GM23338 (cell line): ENCODE measurements around the gene SORBS1. TPM values are rescaled to one million over a fixed set of nuclear protein-coding genes. Genes with fewer than 3 reads are reported as not detected.

Experiments
- ATAC-seq: fragments of 200-7000 bp; cut with Tn5 transposase; 3 replicates; pipeline ENCODE4 v1.9.1; 2020
- DNase-seq: peaks from one replicate; pipeline ENCODE4 v3.0.0-alpha.2; 2015; ENCODE audit warnings: low spot score
- H2AFZ ChIP-seq: fragments of 200-600 bp; sonication (generic); 2 replicates; pipeline ENCODE4 v1.8.0; 2016; ENCODE audit warnings: antibody characterized with exemption, mild to moderate bottlenecking, moderate library complexity
- H3F3A ChIP-seq: fragments of 200-600 bp; sonication (generic); replicated peaks from 2 replicates; pipeline ENCODE4 v1.8.0; 2017; ENCODE audit warnings: antibody characterized with exemption, mixed run types, low read depth
- H3K27ac ChIP-seq: fragments of 200-600 bp; sonication (generic); 2 replicates; pipeline ENCODE4 v1.6.1; 2016; ENCODE audit warnings: low read depth
- H3K27me3 ChIP-seq: fragments of 200-600 bp; sonication (generic); 2 replicates; pipeline ENCODE4 v1.8.0; 2016; ENCODE audit warnings: mild to moderate bottlenecking, mixed run types, moderate library complexity; ENCODE audit not compliant: insufficient read depth
- H3K36me3 ChIP-seq: fragments of 200-600 bp; sonication (generic); 2 replicates; pipeline ENCODE4 v1.8.0; 2016; ENCODE audit warnings: mild to moderate bottlenecking; ENCODE audit not compliant: insufficient read depth
- H3K4me1 ChIP-seq: fragments of 200-600 bp; sonication (generic); 2 replicates; pipeline ENCODE4 v1.8.0; 2016; ENCODE audit warnings: mild to moderate bottlenecking, moderate library complexity; ENCODE audit not compliant: insufficient read depth
- H3K4me2 ChIP-seq: fragments of 200-600 bp; sonication (generic); 2 replicates; pipeline ENCODE4 v1.7.1; 2017; ENCODE audit warnings: mixed run types
- H3K4me3 ChIP-seq: fragments of 200-600 bp; sonication (generic); 2 replicates; pipeline ENCODE4 v1.6.1; 2016; ENCODE audit warnings: mixed run types
- H3K79me2 ChIP-seq: fragments of 200-600 bp; sonication (generic); replicated peaks from 2 replicates; pipeline ENCODE4 v1.8.0; 2017; ENCODE audit warnings: mild to moderate bottlenecking; ENCODE audit not compliant: insufficient read depth
- H3K9me2 ChIP-seq: fragments of 200-600 bp; sonication (generic); 2 replicates; pipeline ENCODE4 v1.8.0; 2017; ENCODE audit not compliant: insufficient read depth
- H4K20me1 ChIP-seq: fragments of 200-600 bp; sonication (generic); replicated peaks from 2 replicates; pipeline ENCODE4 v1.8.0; 2017; ENCODE audit warnings: mild to moderate bottlenecking; ENCODE audit not compliant: insufficient read depth
- H3K27ac Mint-ChIP-seq: 2 replicates; pipeline ENCODE4 v1.8.0; 2020; ENCODE audit warnings: inconsistent platforms, mild to moderate bottlenecking, moderate library complexity, mixed read lengths
- H3K27me3 Mint-ChIP-seq: 3 replicates; pipeline ENCODE4 v1.8.0; 2022; ENCODE audit warnings: low read depth, mild to moderate bottlenecking, moderate library complexity, mixed read lengths, inconsistent platforms; ENCODE audit not compliant: insufficient read depth, poor library complexity
- H3K36me3 Mint-ChIP-seq: 3 replicates; pipeline ENCODE4 v1.8.0; 2021; ENCODE audit warnings: low read depth, mild to moderate bottlenecking, inconsistent platforms, moderate library complexity, mixed read lengths
- H3K4me1 Mint-ChIP-seq: 3 replicates; pipeline ENCODE4 v1.8.0; 2020; ENCODE audit warnings: mild to moderate bottlenecking, inconsistent platforms, mixed read lengths
- H3K4me3 Mint-ChIP-seq: 3 replicates; pipeline ENCODE4 v1.8.0; 2021; ENCODE audit warnings: moderate library complexity, mild to moderate bottlenecking, inconsistent platforms, mixed read lengths
- H3K9me3 Mint-ChIP-seq: 3 replicates; pipeline ENCODE4 v1.8.0; 2020; ENCODE audit warnings: moderate library complexity, mild to moderate bottlenecking, inconsistent platforms, mixed read lengths
- CREB1 ChIP-seq: fragments of 250-450 bp; sonication (Bioruptor Pico); IDR thresholded peaks from 2 replicates; pipeline ENCODE4 v1.5.0; 2020; ENCODE audit warnings: low read depth, mild to moderate bottlenecking, moderate library complexity
- CTCF ChIP-seq, 2 experiments: fragments of 200-600 bp in 1 of 2; sonication (generic) in 1 of 2; conservative IDR thresholded peaks; 2 replicates each; pipeline versions ENCODE4 v1.5.1 to v1.6.1; 2016 to 2017; ENCODE audit warnings: antibody characterized with exemption in 2 of 2, low read depth in 2 of 2, mild to moderate bottlenecking in 2 of 2, moderate library complexity in 1 of 2
- EZH2 ChIP-seq: fragments of 200-600 bp; sonication (generic); IDR thresholded peaks from one replicate; pipeline ENCODE4 v1.8.0; 2017; ENCODE audit warnings: antibody characterized with exemption, mild to moderate bottlenecking, low read depth; ENCODE audit not compliant: unreplicated experiment
- JUNB ChIP-seq: IDR thresholded peaks from one replicate; pipeline ENCODE4 v1.6.1; 2016; ENCODE audit warnings: antibody characterized with exemption; ENCODE audit not compliant: unreplicated experiment
- NANOG ChIP-seq: IDR thresholded peaks from 2 replicates; pipeline ENCODE4 v1.6.1; 2016; ENCODE audit warnings: antibody characterized with exemption, borderline replicate concordance
- POLR2AphosphoS5 ChIP-seq: IDR thresholded peaks from 2 replicates; pipeline ENCODE4 v1.6.1; 2016; ENCODE audit warnings: antibody characterized with exemption, low read depth
- ZNF114 ChIP-seq: fragments of 250-450 bp; sonication (Bioruptor Pico); IDR thresholded peaks from 2 replicates; pipeline ENCODE4 v1.5.0; 2020; ENCODE audit warnings: mild to moderate bottlenecking, moderate library complexity
- polyA plus RNA-seq: library from polyadenylated mRNA; unstranded; fragments of >200 nt; fragmentation: Nextera tagmentation; extraction: Ambion mirVana; gene quantifications from 2 replicates; pipeline ENCODE4 v1.2.1, GENCODE V29; 2016
- total RNA-seq: library from RNA; depleted of rRNA; stranded (reverse); fragments of >200 nt; shearing (Covaris generic); gene quantifications from 2 replicates; pipeline ENCODE4 v1.2.3, GENCODE V29; 2014
- TF ChIP-seq, protein P1 (sequence below): fragments of 250-450 bp; sonication (Bioruptor Pico); IDR thresholded peaks from 2 replicates; pipeline ENCODE4 v1.5.0; 2020; ENCODE audit warnings: mild to moderate bottlenecking, moderate library complexity

Gene SORBS1
- total and polyA plus RNA-seq, 2 experiments from 2014 or later = 47.7 to 51.5 TPM

GRCh38 chr10:95500649-95501048 lies 60.5 kb downstream of the SORBS1 start (continued):
- TF ChIP-seq, protein P1, sequence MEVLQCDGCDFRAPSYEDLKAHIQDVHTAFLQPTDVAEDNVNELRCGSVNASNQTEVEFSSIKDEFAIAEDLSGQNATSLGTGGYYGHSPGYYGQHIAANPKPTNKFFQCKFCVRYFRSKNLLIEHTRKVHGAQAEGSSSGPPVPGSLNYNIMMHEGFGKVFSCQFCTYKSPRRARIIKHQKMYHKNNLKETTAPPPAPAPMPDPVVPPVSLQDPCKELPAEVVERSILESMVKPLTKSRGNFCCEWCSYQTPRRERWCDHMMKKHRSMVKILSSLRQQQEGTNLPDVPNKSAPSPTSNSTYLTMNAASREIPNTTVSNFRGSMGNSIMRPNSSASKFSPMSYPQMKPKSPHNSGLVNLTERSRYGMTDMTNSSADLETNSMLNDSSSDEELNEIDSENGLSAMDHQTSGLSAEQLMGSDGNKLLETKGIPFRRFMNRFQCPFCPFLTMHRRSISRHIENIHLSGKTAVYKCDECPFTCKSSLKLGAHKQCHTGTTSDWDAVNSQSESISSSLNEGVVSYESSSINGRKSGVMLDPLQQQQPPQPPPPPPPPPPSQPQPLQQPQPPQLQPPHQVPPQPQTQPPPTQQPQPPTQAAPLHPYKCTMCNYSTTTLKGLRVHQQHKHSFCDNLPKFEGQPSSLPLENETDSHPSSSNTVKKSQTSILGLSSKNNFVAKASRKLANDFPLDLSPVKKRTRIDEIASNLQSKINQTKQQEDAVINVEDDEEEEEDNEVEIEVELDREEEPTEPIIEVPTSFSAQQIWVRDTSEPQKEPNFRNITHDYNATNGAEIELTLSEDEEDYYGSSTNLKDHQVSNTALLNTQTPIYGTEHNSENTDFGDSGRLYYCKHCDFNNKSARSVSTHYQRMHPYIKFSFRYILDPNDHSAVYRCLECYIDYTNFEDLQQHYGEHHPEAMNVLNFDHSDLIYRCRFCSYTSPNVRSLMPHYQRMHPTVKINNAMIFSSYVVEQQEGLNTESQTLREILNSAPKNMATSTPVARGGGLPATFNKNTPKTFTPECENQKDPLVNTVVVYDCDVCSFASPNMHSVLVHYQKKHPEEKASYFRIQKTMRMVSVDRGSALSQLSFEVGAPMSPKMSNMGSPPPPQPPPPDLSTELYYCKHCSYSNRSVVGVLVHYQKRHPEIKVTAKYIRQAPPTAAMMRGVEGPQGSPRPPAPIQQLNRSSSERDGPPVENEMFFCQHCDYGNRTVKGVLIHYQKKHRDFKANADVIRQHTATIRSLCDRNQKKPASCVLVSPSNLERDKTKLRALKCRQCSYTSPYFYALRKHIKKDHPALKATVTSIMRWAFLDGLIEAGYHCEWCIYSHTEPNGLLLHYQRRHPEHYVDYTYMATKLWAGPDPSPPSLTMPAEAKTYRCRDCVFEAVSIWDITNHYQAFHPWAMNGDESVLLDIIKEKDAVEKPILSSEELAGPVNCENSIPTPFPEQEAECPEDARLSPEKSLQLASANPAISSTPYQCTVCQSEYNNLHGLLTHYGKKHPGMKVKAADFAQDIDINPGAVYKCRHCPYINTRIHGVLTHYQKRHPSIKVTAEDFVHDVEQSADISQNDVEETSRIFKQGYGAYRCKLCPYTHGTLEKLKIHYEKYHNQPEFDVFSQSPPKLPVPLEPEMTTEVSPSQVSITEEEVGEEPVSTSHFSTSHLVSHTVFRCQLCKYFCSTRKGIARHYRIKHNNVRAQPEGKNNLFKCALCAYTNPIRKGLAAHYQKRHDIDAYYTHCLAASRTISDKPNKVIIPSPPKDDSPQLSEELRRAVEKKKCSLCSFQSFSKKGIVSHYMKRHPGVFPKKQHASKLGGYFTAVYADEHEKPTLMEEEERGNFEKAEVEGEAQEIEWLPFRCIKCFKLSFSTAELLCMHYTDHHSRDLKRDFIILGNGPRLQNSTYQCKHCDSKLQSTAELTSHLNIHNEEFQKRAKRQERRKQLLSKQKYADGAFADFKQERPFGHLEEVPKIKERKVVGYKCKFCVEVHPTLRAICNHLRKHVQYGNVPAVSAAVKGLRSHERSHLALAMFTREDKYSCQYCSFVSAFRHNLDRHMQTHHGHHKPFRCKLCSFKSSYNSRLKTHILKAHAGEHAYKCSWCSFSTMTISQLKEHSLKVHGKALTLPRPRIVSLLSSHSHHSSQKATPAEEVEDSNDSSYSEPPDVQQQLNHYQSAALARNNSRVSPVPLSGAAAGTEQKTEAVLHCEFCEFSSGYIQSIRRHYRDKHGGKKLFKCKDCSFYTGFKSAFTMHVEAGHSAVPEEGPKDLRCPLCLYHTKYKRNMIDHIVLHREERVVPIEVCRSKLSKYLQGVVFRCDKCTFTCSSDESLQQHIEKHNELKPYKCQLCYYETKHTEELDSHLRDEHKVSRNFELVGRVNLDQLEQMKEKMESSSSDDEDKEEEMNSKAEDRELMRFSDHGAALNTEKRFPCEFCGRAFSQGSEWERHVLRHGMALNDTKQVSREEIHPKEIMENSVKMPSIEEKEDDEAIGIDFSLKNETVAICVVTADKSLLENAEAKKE (CRISPR knock-in tag) = no peak
- TF ChIP-seq CREB1 (CRISPR knock-in tag) (no peak), CTCF (conservative IDR thresholded peaks at IDR 0.05; ENCODE audit: low read depth in 2 of 2) (no peak), POLR2AphosphoS5 (no peak), EZH2 (no peak), NANOG (no peak)

- 0 out of 2 replicates have a peak, but pooled peaks cover 3% of the 10 kb centered on the region for H3K9me2 ChIP-seq
- DNase-seq (peak; percentile 36), ATAC-seq (peak; percentile 45)
- no peaks in the 10 kb centered on the region for H3K27me3 ChIP-seq
- Mint-ChIP-seq H3K4me3 (no peak overlapping the region), H3K27me3 (peaks cover 2% of the 10 kb centered on the region), H3K36me3 (no peaks in the 10 kb centered on the region), H3K9me3 (no peaks in the 10 kb centered on the region), H3K4me1 (peaks cover 44% of the 10 kb centered on the region), H3K27ac (peak overlapping the region; percentile 2; the same call in 1 of the 2 replicates)
- H3K4me2 ChIP-seq = peak overlapping the region; percentile 59
- H2AFZ ChIP-seq = no peak overlapping the region
- H3K79me2 ChIP-seq = peaks cover 80% of the 10 kb centered on the region
- no peaks in the 10 kb centered on the region for H4K20me1 ChIP-seq
- H3K27ac ChIP-seq = peak overlapping the region; percentile 48; the same call in 1 of the 2 replicates
- H3K4me3 ChIP-seq = no peak overlapping the region
- no peaks in the 10 kb centered on the region for H3K36me3 ChIP-seq
- H3K4me1 ChIP-seq = peaks cover 29% of the 10 kb centered on the region
- no peaks in the 10 kb centered on the region for H3F3A ChIP-seq
- TF ChIP-seq, protein P1 (CRISPR knock-in tag) = no peak
- no peak for TF ChIP-seq JUNB
- TF ChIP-seq ZNF114 (CRISPR knock-in tag) = no peak
- no peak for TF ChIP-seq EZH2
These were observed 61.1 kb downstream of the SORBS1 start for GRCh38 chr10:95500097-95500496.
